Adrenal gland (tissue), 12 donors: ENCODE results near the gene PRDM10. TPM values are rescaled to one million over a fixed set of nuclear protein-coding genes. Genes with fewer than 3 reads are reported as not detected.

Experiments
- DNase-seq, 7 donors: peaks; one replicate each; pipeline ENCODE4 v3.0.0-alpha.2; 2019 to 2020
- H3K27ac ChIP-seq, 5 donors: fragments of 200-600 bp; sonication (generic) in 4 of 5; 1 replicate in 3 of 5; 2 replicates in 2 of 5; pipeline versions ENCODE4 v1.5.1 to v1.8.0; 2016 to 2020; ENCODE audit warnings: mild to moderate bottlenecking in 1 of 5
- H3K27me3 ChIP-seq: fragments of 200-600 bp; 2 replicates; pipeline ENCODE4 v1.8.0; 2021
- H3K36me3 ChIP-seq, 2 donors: fragments of 200-600 bp; replicated peaks in 1 of 2; 1 replicate in 1 of 2; 2 replicates in 1 of 2; pipeline versions ENCODE4 v1.5.1 to v1.8.0; 2018 to 2022
- H3K4me1 ChIP-seq, 2 donors: fragments of 200-600 bp; replicated peaks in 1 of 2; 1 replicate in 1 of 2; 2 replicates in 1 of 2; pipeline versions ENCODE4 v1.5.1 to v1.8.0; 2018 to 2021
- H3K4me3 ChIP-seq, 4 donors: fragments of 200-600 bp; sonication (generic) in 3 of 4; one replicate each; pipeline ENCODE4 v1.5.1; 2016 to 2018
- H3K9me3 ChIP-seq, 3 donors: fragments of 200-600 bp; sonication (generic) in 1 of 3; replicated peaks in 1 of 3; 1 replicate in 2 of 3; 2 replicates in 1 of 3; pipeline versions ENCODE4 v1.5.1 to v1.8.0; 2016 to 2021
- CTCF ChIP-seq, 6 experiments: fragments of 450-650 bp in 4 of 6; fragments of 200-600 bp in 2 of 6; sonication (generic) in 1 of 6; IDR thresholded peaks; 1 replicate in 5 of 6; 2 replicates in 1 of 6; pipeline versions ENCODE4 v1.5.1 to v1.8.0; 2016 to 2021; ENCODE audit warnings: antibody characterized with exemption in 6 of 6, mild to moderate bottlenecking in 2 of 6, moderate library complexity in 1 of 6
- POLR2A ChIP-seq, 2 donors: fragments of 450-650 bp; IDR thresholded peaks; one replicate each; pipeline ENCODE4 v1.6.1; 2017; ENCODE audit warnings: antibody characterized with exemption in 2 of 2, mild to moderate bottlenecking in 2 of 2, moderate library complexity in 1 of 2
- WGBS, 4 donors: extraction: QIAGEN DNeasy Blood & Tissue Kit in 2 of 4; methylation state at CpG; one replicate each; pipeline versions ENCODE4 v1.1.5 to v1.1.7; 2013 to 2017; 5-methylcytosine and 5-hydroxymethylcytosine counted together
- intact Hi-C, 2 donors: fragments of 100-400 bp; cut with DNase I; formaldehyde crosslinking; loops; one replicate each; pipeline versions ENCODE4 v1.14.1 to v1.15.0; 2022 to 2023
- polyA plus RNA-seq, 3 donors: library from polyadenylated mRNA; stranded (reverse); fragments of 200-250 nt in 2 of 3; fragments of 350-450 nt in 1 of 3; fragmentation: Illumina TruSeq in 1 of 3; extraction: RNeasy Lipid Tissue Mini Kit (QIAGEN cat#74804) in 1 of 3; gene quantifications; one replicate each; pipeline ENCODE4 v1.2.3, GENCODE V29; 2013 to 2014
- total RNA-seq, 9 donors: library from RNA; depleted of rRNA in 4 of 9; stranded (reverse); fragments of >200 nt in 4 of 9; fragments of 120-200 nt in 1 of 9; fragmentation: NEBNext Ultra II Directional in 1 of 9; extraction: Animal tissue kit (Norgen Biotek cat#: 25700) in 1 of 9; gene quantifications; one replicate each; pipeline versions ENCODE4 v1.1.0 to v1.2.4, GENCODE V29; 2013 to 2023
- donor health status: healthy with polysubstance abuse.
- donor health status: Bipolar disorder and iron deficiency.
- donor health status: DM: yes; HTN: yes; CAD: no.
- donor health status: DM: no; HTN: no; CAD: no.
- donor health status: DM: no; HTN: no; CAD: no.
- donor health status: DM: yes; HTN: yes; CAD: no.

PRDM10 gene
- total and polyA plus RNA-seq, 12 donors = 2.3 to 10.1 (median 6.4) TPM

DNA sequence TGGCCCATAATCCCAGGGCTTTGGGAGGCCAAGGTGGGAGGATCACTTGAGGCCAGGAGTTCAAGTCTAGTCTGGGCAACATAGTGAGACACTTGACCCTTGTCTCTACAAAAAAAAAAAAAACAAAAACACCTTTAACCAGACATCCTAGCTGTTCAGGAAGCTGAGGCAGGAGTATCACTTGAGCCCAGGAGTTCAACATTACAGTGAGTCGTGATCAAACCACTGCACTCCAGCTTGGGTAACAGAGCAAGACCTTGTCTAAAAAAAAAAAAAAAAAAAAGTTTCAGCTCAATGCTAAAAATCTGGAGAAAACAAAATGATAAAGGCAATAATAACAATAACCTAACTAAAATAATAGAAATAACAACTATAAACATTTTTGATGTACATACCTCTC lies 44.5 kb upstream of the PRDM10 start:
- TF ChIP-seq POLR2A (IDR thresholded peaks at IDR 0.05) (no peak), CTCF (IDR thresholded peaks at IDR 0.05) (no peak)
- intact Hi-C loops = no loop called here
- no peak for DNase-seq
- no peak overlapping the region for H3K27ac ChIP-seq
- peaks cover 0 to 6% of the 10 kb centered on the region in 2 donors for H3K4me1 ChIP-seq
- no peak overlapping the region for H3K4me3 ChIP-seq
- no peaks in the 10 kb centered on the region for H3K27me3 ChIP-seq
- H3K9me3 ChIP-seq = no peaks in the 10 kb centered on the region
- 63 to 90% (median 75%) methylated on average over 1 of the region's 1 CpG for WGBS, 4 donors
- H3K36me3 ChIP-seq = no peaks in the 10 kb centered on the region

DNA sequence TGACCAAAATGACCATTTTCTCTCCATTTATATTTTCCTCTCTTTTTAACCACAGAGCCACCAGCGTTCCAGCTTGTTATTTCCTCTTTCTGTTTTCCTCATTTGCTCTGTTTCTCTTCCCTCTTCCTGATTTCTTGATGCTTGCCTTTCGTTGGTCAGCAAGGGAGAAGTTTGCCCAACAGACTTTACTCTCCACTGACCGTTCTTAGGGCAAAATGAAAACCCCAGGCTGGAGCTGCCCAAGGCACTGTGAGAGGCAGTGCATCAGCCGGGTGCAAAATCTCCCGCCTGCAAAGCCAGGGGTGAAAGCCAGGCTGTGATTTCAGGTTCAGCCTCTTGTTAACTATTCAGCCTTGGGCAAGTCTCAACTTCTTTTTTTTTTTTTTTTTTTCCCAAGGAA lies 40.9 kb upstream of the PRDM10 start:
- Histone ChIP-seq H3K4me3 (no peak overlapping the region), H3K27me3 (no peaks in the 10 kb centered on the region), H3K36me3 (no peaks in the 10 kb centered on the region), H3K4me1 (no peaks in the 10 kb centered on the region), H3K27ac (no peak overlapping the region), H3K9me3 (no peaks in the 10 kb centered on the region)
- peak in 1 of 7 donors; percentile 23 for DNase-seq
- WGBS, 4 donors = 59 to 68% (median 63%) methylated on average over 5 of the region's 5 CpGs
- intact Hi-C loops = no loop called here
- TF ChIP-seq POLR2A (IDR thresholded peaks at IDR 0.05) = no peak

GRCh38 chr11:130042093-130042591 lies 39.5 kb upstream of the PRDM10 start:
- no peaks in the 10 kb centered on the region for H3K4me1 ChIP-seq
- TF ChIP-seq POLR2A (IDR thresholded peaks at IDR 0.05) (no peak), CTCF (IDR thresholded peaks at IDR 0.05) (no peak)
- intact Hi-C loops = no loop called here
- DNase-seq = no peak
- H3K4me3 ChIP-seq = no peak overlapping the region
- WGBS, 4 donors = 77 to 87% (median 81%) methylated on average over 15 to 16 of the region's 16 CpGs
- H3K27ac ChIP-seq = no peak overlapping the region
- H3K27me3 ChIP-seq = no peaks in the 10 kb centered on the region
- H3K9me3 ChIP-seq = no peaks in the 10 kb centered on the region
- H3K36me3 ChIP-seq = no peaks in the 10 kb centered on the region

- no peak for DNase-seq
- 84 to 94% (median 89%) methylated on average over 29 to 49 of the region's 49 CpGs for WGBS, 4 donors
- intact Hi-C loops = no loop called here
- no peak overlapping the region for H3K4me3 ChIP-seq
- H3K27ac ChIP-seq = no peak overlapping the region
- no peaks in the 10 kb centered on the region for H3K27me3 ChIP-seq
- no peaks in the 10 kb centered on the region for H3K9me3 ChIP-seq
- TF ChIP-seq POLR2A (IDR thresholded peaks at IDR 0.05) (no peak), CTCF (IDR thresholded peaks at IDR 0.05) (no peak)
- no peaks in the 10 kb centered on the region for H3K36me3 ChIP-seq
- H3K4me1 ChIP-seq = no peaks in the 10 kb centered on the region
Observed at GRCh38 chr11:130040281-130040940, 37.8 kb upstream of the PRDM10 start.
